ENCODE measurements around the gene SAMD14. TPM values are rescaled to one million over a fixed set of nuclear protein-coding genes. Genes with fewer than 3 reads are reported as not detected.
"Not testable (repeated sequence)": the region's sequence is repeated elsewhere in the genome, so short reads cannot be mapped to it uniquely, and the experiment has no call there.

Gene SAMD14
- total RNA-seq, 1 experiment from 2014 or later = 3.4 TPM

- H3K4me1 ChIP-seq = peaks cover 8% of the 10 kb centered on the region
- ChIA-PET POLR2A (no interaction called here), CTCF (no interaction called here)
- Mint-ChIP-seq H3K9me3 (ENCODE audit: unreplicated experiment) (no peaks in the 10 kb centered on the region), H3K27ac (ENCODE audit: unreplicated experiment) (no peak overlapping the region), H3K4me3 (ENCODE audit: unreplicated experiment) (no peak overlapping the region), H3K36me3 (ENCODE audit: insufficient read depth, unreplicated experiment) (peaks cover 4% of the 10 kb centered on the region), H3K27me3 (ENCODE audit: insufficient read depth, unreplicated experiment) (no peaks in the 10 kb centered on the region), H3K4me1 (ENCODE audit: low read depth, unreplicated experiment) (peaks cover 6% of the 10 kb centered on the region)
- TF ChIP-seq CTCF (IDR thresholded peaks at IDR 0.05; ENCODE audit: insufficient read depth in 1 of 2, low read depth in 1 of 2, low read length in 1 of 2, severe bottlenecking in 1 of 2, unreplicated experiment in 1 of 2) = no peak
- H3K27me3 ChIP-seq (replicated peaks; ENCODE audit: control insufficient read depth, insufficient read depth, low read length) = no peaks in the 10 kb centered on the region
- no TSS peak for BruUV-seq (replicated peaks)
- no peaks in the 10 kb centered on the region for H3K36me3 ChIP-seq (ENCODE audit: control insufficient read depth, insufficient read depth, low read length)
- intact Hi-C loops (cut with micrococcal nuclease; ENCODE audit: unreplicated experiment) = no loop called here
- DNase-seq = no peak
- H3K4me3 ChIP-seq (ENCODE audit: low read depth, low read length) = no peak overlapping the region
- no peaks in the 10 kb centered on the region for H3K9me3 ChIP-seq
Observed at GRCh38 chr17:50062293-50063243, 67.4 kb downstream of the SAMD14 start.

GRCh38 chr17:50061713-50062045, 68.3 kb downstream of the SAMD14 start:
- BruUV-seq (replicated peaks); H3K4me3 Mint-ChIP-seq (ENCODE audit: unreplicated experiment); H3K36me3 Mint-ChIP-seq (ENCODE audit: insufficient read depth, unreplicated experiment); CTCF ChIA-PET; H3K9me3 ChIP-seq; H3K27ac Mint-ChIP-seq (ENCODE audit: unreplicated experiment); H3K9me3 Mint-ChIP-seq (ENCODE audit: unreplicated experiment); DNase-seq; intact Hi-C loops (cut with micrococcal nuclease; ENCODE audit: unreplicated experiment); POLR2A ChIA-PET; H3K4me3 ChIP-seq (ENCODE audit: low read depth, low read length); H3K27me3 ChIP-seq (replicated peaks; ENCODE audit: control insufficient read depth, insufficient read depth, low read length); H3K27me3 Mint-ChIP-seq (ENCODE audit: insufficient read depth, unreplicated experiment); H3K36me3 ChIP-seq (ENCODE audit: control insufficient read depth, insufficient read depth, low read length); H3K4me1 Mint-ChIP-seq (ENCODE audit: low read depth, unreplicated experiment): not testable (repeated sequence)
- H3K4me1 ChIP-seq = peaks cover 15% of the 10 kb centered on the region

GRCh38 chr17:50060951-50061712, 68.8 kb downstream of the SAMD14 start:
- TF ChIP-seq CTCF (IDR thresholded peaks at IDR 0.05; ENCODE audit: insufficient read depth in 1 of 2, low read depth in 1 of 2, low read length in 1 of 2, severe bottlenecking in 1 of 2, unreplicated experiment in 1 of 2) = no peak
- Histone ChIP-seq H3K36me3 (ENCODE audit: control insufficient read depth, insufficient read depth, low read length) (no peaks in the 10 kb centered on the region), H3K4me3 (ENCODE audit: low read depth, low read length) (no peak overlapping the region), H3K9me3 (no peaks in the 10 kb centered on the region), H3K4me1 (peaks cover 15% of the 10 kb centered on the region), H3K27me3 (replicated peaks; ENCODE audit: control insufficient read depth, insufficient read depth, low read length) (no peaks in the 10 kb centered on the region)
- Mint-ChIP-seq H3K36me3 (ENCODE audit: insufficient read depth, unreplicated experiment) (peaks cover 6% of the 10 kb centered on the region), H3K4me3 (ENCODE audit: unreplicated experiment) (no peak overlapping the region), H3K27ac (ENCODE audit: unreplicated experiment) (no peak overlapping the region), H3K27me3 (ENCODE audit: insufficient read depth, unreplicated experiment) (no peaks in the 10 kb centered on the region), H3K4me1 (ENCODE audit: low read depth, unreplicated experiment) (peaks cover 7% of the 10 kb centered on the region), H3K9me3 (ENCODE audit: unreplicated experiment) (no peaks in the 10 kb centered on the region)
- CTCF ChIA-PET = no interaction called here
- DNase-seq = no peak
- no TSS peak for BruUV-seq (replicated peaks)
- POLR2A ChIA-PET = no interaction called here
- intact Hi-C loops (cut with micrococcal nuclease; ENCODE audit: unreplicated experiment) = no loop called here

Other genes with a start within 250 kb of the SAMD14 start
- 27.0 and 33.1 TPM in 2 replicates for gene DLX4, start 161.0 kb downstream of the SAMD14 start, total RNA-seq (2022)
- 3.9 and 4.9 TPM in 2 replicates for gene DLX3, start 134.9 kb downstream of the SAMD14 start, total RNA-seq (2022)
- gene ITGA3, start 74.0 kb downstream of the SAMD14 start, total RNA-seq (2022) = 10.4 and 14.7 TPM in 2 replicates
- gene PDK2, start 34.8 kb downstream of the SAMD14 start, total RNA-seq (2022) = 10.5 and 15.2 TPM in 2 replicates
- gene PPP1R9B, start 20.5 kb upstream of the SAMD14 start, total RNA-seq (2022) = 74.8 and 76.2 TPM in 2 replicates
- gene SGCA, start 35.8 kb upstream of the SAMD14 start, total RNA-seq (2022) = not detected in 2 replicates
- 23.4 and 27.3 TPM in 2 replicates for gene COL1A1, start 71.5 kb upstream of the SAMD14 start, total RNA-seq (2022)
- 14.6 and 14.8 TPM in 2 replicates for gene TMEM92, start 144.3 kb upstream of the SAMD14 start, total RNA-seq (2022)
- gene XYLT2, start 216.0 kb upstream of the SAMD14 start, total RNA-seq (2022) = 72.9 and 75.8 TPM in 2 replicates
- gene MRPL27, start 243.0 kb upstream of the SAMD14 start, total RNA-seq (2022) = 196 and 203 TPM in 2 replicates
- gene EME1, start 243.1 kb upstream of the SAMD14 start, total RNA-seq (2022) = 43.5 and 48.5 TPM in 2 replicates

Measured in Caco-2 (cell line).